HCT116 (cell line): Measurements from ENCODE around the gene PLCB4. TPM values are rescaled to one million over a fixed set of nuclear protein-coding genes. Genes with fewer than 3 reads are reported as not detected.

Source experiments
- ATAC-seq: fragments of 200-7000 bp; cut with Tn5 transposase; 2 replicates; pipeline ENCODE4 v1.9.1; 2020; ENCODE audit warnings: mild to moderate bottlenecking, moderate library complexity
- BruUV-seq: library from RNA; stranded (reverse); fragments of 400-500 nt; replicated peaks from 2 replicates; lab custom pipeline; 2021; lab: Mats Ljungman, UMichigan
- CTCF ChIA-PET: fragments of 300-600 bp; sonication (Branson Sonifier 250); formaldehyde crosslinking; loops from one replicate; lab custom pipeline; 2021; ENCODE audit warnings: antibody characterized with exemption; lab: Charles Lee
- POLR2A ChIA-PET: fragments of 300-600, 350-600 bp; sonication (Branson Sonifier 250); formaldehyde crosslinking; loops from one replicate; lab custom pipeline; 2021; ENCODE audit warnings: antibody characterized with exemption; lab: Charles Lee
- RAD21 ChIA-PET, 2 experiments: fragments of 300-600 bp; sonication (Branson Sonifier 250); formaldehyde crosslinking; loops; one replicate each; lab custom pipeline; 2023; ENCODE audit warnings: low total read pairs in 2 of 2; ENCODE audit not compliant: uncharacterized antibody in 2 of 2, unreplicated experiment in 2 of 2, low non-redundant PET in 1 of 2; lab: Charles Lee
- DNase-seq: peaks from one replicate; pipeline ENCODE4 v3.0.0-alpha.2; 2010; ENCODE audit warnings: low read depth, low spot score
- H2AFZ ChIP-seq: fragments of 200-600 bp; shearing (Covaris generic), sonication (generic); 2 replicates; pipeline ENCODE4 v1.6.1; 2017; ENCODE audit warnings: low read depth, mixed run types, mixed read lengths, antibody characterized with exemption, low read length; ENCODE audit not compliant: poor library complexity, severe bottlenecking
- H3K27ac ChIP-seq: 2 replicates; pipeline ENCODE4 v1.5.1; 2012; ENCODE audit warnings: low read depth, low read length
- H3K27me3 ChIP-seq: fragments of 200-600 bp; sonication (generic); 2 replicates; pipeline ENCODE4 v1.6.1; 2016; ENCODE audit warnings: mixed run types, low read length, mixed read lengths; ENCODE audit not compliant: insufficient read depth
- H3K36me3 ChIP-seq, 2 experiments: fragments of 200-500 bp in 1 of 2; fragments of 200-600 bp in 1 of 2; sonication (Bioruptor generic) in 1 of 2; sonication (generic) in 1 of 2; 2 replicates each; pipeline versions ENCODE4 v1.5.1 to v1.6.1; 2014 to 2016; ENCODE audit warnings: low read length in 2 of 2, inconsistent platforms in 1 of 2, mixed read lengths in 1 of 2, mixed run types in 1 of 2; ENCODE audit not compliant: insufficient read depth in 2 of 2, control insufficient read depth in 1 of 2
- H3K4me1 ChIP-seq, 2 experiments: fragments of 200-600 bp in 1 of 2; sonication (generic) in 1 of 2; 2 replicates each; pipeline versions ENCODE4 v1.5.1 to v1.6.1; 2012 to 2017; ENCODE audit warnings: low read length in 2 of 2, inconsistent platforms in 1 of 2, mild to moderate bottlenecking in 1 of 2, mixed read lengths in 1 of 2, mixed run types in 1 of 2, moderate library complexity in 1 of 2; ENCODE audit not compliant: insufficient read depth in 2 of 2, control insufficient read depth in 1 of 2
- H3K4me2 ChIP-seq: fragments of 200-600 bp; sonication (generic); 2 replicates; pipeline ENCODE4 v1.6.1; 2017; ENCODE audit warnings: mixed run types, low read length, mixed read lengths
- H3K4me3 ChIP-seq, 2 experiments: fragments of 200-600 bp in 1 of 2; sonication (generic) in 1 of 2; replicated peaks in 1 of 2; 2 replicates each; pipeline ENCODE4 v1.5.1; 2011 to 2016; ENCODE audit warnings: low read length in 2 of 2, control low read depth in 1 of 2, low read depth in 1 of 2, mild to moderate bottlenecking in 1 of 2, mixed read lengths in 1 of 2, mixed run types in 1 of 2
- H3K79me2 ChIP-seq: fragments of 200-600 bp; sonication (generic); 2 replicates; pipeline ENCODE4 v1.6.1; 2017; ENCODE audit warnings: mild to moderate bottlenecking, mixed run types, low read length, moderate library complexity, mixed read lengths; ENCODE audit not compliant: insufficient read depth
- H3K9ac ChIP-seq: fragments of 200-600 bp; sonication (generic); 2 replicates; pipeline ENCODE4 v1.6.1; 2016; ENCODE audit warnings: low read length, mixed read lengths
- H3K9me2 ChIP-seq: fragments of 200-600 bp; sonication (generic), shearing (Covaris generic); 2 replicates; pipeline ENCODE4 v1.6.1; 2017; ENCODE audit warnings: mixed run types, mild to moderate bottlenecking, moderate library complexity; ENCODE audit not compliant: insufficient read depth
- H3K9me3 ChIP-seq, 2 experiments: fragments of 200-500 bp in 1 of 2; fragments of 200-600 bp in 1 of 2; sonication (Bioruptor generic) in 1 of 2; sonication (generic) in 1 of 2; 2 replicates each; pipeline ENCODE4 v1.6.1; 2014 to 2017; ENCODE audit warnings: low read length in 2 of 2, mixed read lengths in 2 of 2, inconsistent platforms in 1 of 2, low read depth in 1 of 2, mild to moderate bottlenecking in 1 of 2, mixed run types in 1 of 2, moderate library complexity in 1 of 2; ENCODE audit not compliant: control insufficient read depth in 1 of 2, insufficient read depth in 1 of 2
- H4K20me1 ChIP-seq: fragments of 200-600 bp; sonication (generic), shearing (Covaris generic); 2 replicates; pipeline ENCODE4 v1.6.1; 2017; ENCODE audit warnings: mixed run types, mild to moderate bottlenecking, moderate library complexity; ENCODE audit not compliant: insufficient read depth
- CEBPB ChIP-seq: IDR thresholded peaks from 2 replicates; pipeline ENCODE4 v1.6.1; 2012; ENCODE audit warnings: low read depth
- CTCF ChIP-seq, 3 experiments: fragments of 200-600 bp in 1 of 3; sonication (generic) in 1 of 3; IDR thresholded peaks in 2 of 3; conservative IDR thresholded peaks in 1 of 3; 2 replicates each; pipeline ENCODE4 v1.5.1; 2012 to 2017; ENCODE audit warnings: low read depth in 2 of 3, low read length in 2 of 3, antibody characterized with exemption in 1 of 3, borderline replicate concordance in 1 of 3, control low read depth in 1 of 3, mild to moderate bottlenecking in 1 of 3, mixed read lengths in 1 of 3, mixed run types in 1 of 3, moderate library complexity in 1 of 3; ENCODE audit not compliant: insufficient read depth in 1 of 3
- EGR1 ChIP-seq: IDR thresholded peaks from 2 replicates; pipeline ENCODE4 v1.6.1; 2012; ENCODE audit warnings: low read depth
- ELF1 ChIP-seq: IDR thresholded peaks from 2 replicates; pipeline ENCODE4 v1.6.1; 2012; ENCODE audit warnings: low read depth, borderline replicate concordance
- EZH2 ChIP-seq: fragments of 200-600 bp; sonication (generic); IDR thresholded peaks from 2 replicates; pipeline ENCODE4 v1.6.1; 2017; ENCODE audit warnings: antibody characterized with exemption, mixed run types
- FOSL1 ChIP-seq: IDR thresholded peaks from 2 replicates; pipeline ENCODE4 v1.6.1; 2012; ENCODE audit warnings: low read depth
- MAX ChIP-seq: IDR thresholded peaks from 2 replicates; pipeline ENCODE4 v1.6.1; 2012
- SIN3A ChIP-seq: IDR thresholded peaks from 2 replicates; pipeline ENCODE4 v1.6.1; 2012; ENCODE audit warnings: low read depth
- SRF ChIP-seq: IDR thresholded peaks from 2 replicates; pipeline ENCODE4 v1.6.1; 2012; ENCODE audit warnings: low read depth
- YY1 ChIP-seq: IDR thresholded peaks from 2 replicates; pipeline ENCODE4 v1.6.1; 2011; ENCODE audit warnings: low read length, low read depth, moderate library complexity, mild to moderate bottlenecking; ENCODE audit not compliant: insufficient replicate concordance; ENCODE audit errors: extremely low read depth
- ZBTB33 ChIP-seq: IDR thresholded peaks from 2 replicates; pipeline ENCODE4 v1.6.1; 2011; ENCODE audit warnings: mild to moderate bottlenecking, low read length, moderate library complexity; ENCODE audit not compliant: insufficient replicate concordance; ENCODE audit errors: extremely low read depth
- ZFX ChIP-seq: fragments of 450-650 bp; IDR thresholded peaks from 2 replicates; pipeline ENCODE4 v1.6.1; 2017
- intact Hi-C: fragments of 100-400 bp; cut with micrococcal nuclease; formaldehyde crosslinking; loops from 2 replicates; pipeline ENCODE4 v1.10.0; 2022
- total RNA-seq: library from RNA; stranded (reverse); gene quantifications from one replicate; pipeline ENCODE4 v1.2.1, GENCODE V29; 2021; ENCODE audit not compliant: unreplicated experiment

Gene PLCB4
- total RNA-seq, 1 experiment from 2014 or later: 2.5 TPM

GRCh38 chr20:9454791-9455190, 385.9 kb downstream of the PLCB4 start:
- ChIA-PET RAD21 (no interaction called here), CTCF (no interaction called here), POLR2A (no interaction called here)
- Histone ChIP-seq H3K4me3 (no peak overlapping the region), H3K4me1 (no peaks in the 10 kb centered on the region), H3K27me3 (no peaks in the 10 kb centered on the region), H3K4me2 (no peak overlapping the region), H2AFZ (no peak overlapping the region), H3K9ac (no peak overlapping the region), H3K9me3 (no peaks in the 10 kb centered on the region), H3K27ac (no peak overlapping the region), H3K36me3 (no peaks in the 10 kb centered on the region), H3K79me2 (no peaks in the 10 kb centered on the region), H4K20me1 (no peaks in the 10 kb centered on the region), H3K9me2 (no peaks in the 10 kb centered on the region)
- TF ChIP-seq EGR1: no peak
- TF ChIP-seq FOSL1: no peak
- TF ChIP-seq ELF1: no peak
- no peak for TF ChIP-seq SIN3A
- TF ChIP-seq YY1: no peak
- TF ChIP-seq MAX: no peak
- TF ChIP-seq SRF: no peak
- no peak for TF ChIP-seq CTCF (IDR thresholded peaks at IDR 0.05 in 2 of 3, conservative IDR thresholded peaks at IDR 0.05 in 1 of 3; ENCODE audit: borderline replicate concordance in 1 of 3, insufficient read depth in 1 of 3, low read depth in 2 of 3, low read length in 2 of 3)
- no peak for TF ChIP-seq ZBTB33
- TF ChIP-seq ZFX: no peak
- no peak for TF ChIP-seq CEBPB
- TF ChIP-seq EZH2: no peak
- intact Hi-C loops: loop anchor here (5.0 kb wide), 1 partner anchor 153 kb away; no protein-coding TSS in a partner anchor
- no peak for DNase-seq
- BruUV-seq: no TSS peak
- ATAC-seq: no peak
